ENCODE measurements around the gene MSANTD2. TPM values are rescaled to one million over a fixed set of nuclear protein-coding genes. Genes with fewer than 3 reads are reported as not detected.

The MSANTD2 gene
- polyA plus RNA-seq, 3 donors: 1.2 to 5.8 (median 1.8) TPM

- Mint-ChIP-seq H3K27ac (peak overlapping the region in 1 of 7 donors; percentile 82), H3K4me1 (peaks cover 77% of the 10 kb centered on the region), H3K36me3 (peaks cover 19 to 28% of the 10 kb centered on the region in 2 donors), H3K9me3 (peaks cover 0 to 3% (median 0%) of the 10 kb centered on the region in 7 donors), H3K27me3 (ENCODE audit: low read depth in 3 of 3) (peaks cover under 1 to 9% (median 5%) of the 10 kb centered on the region in 3 donors), H3K4me3 (no peak overlapping the region)
- no peak for DNase-seq
- peaks cover 44% of the 10 kb centered on the region for H3K79me2 ChIP-seq (ENCODE audit: insufficient read depth, low read length)
- no peaks in the 10 kb centered on the region for H3K27me3 ChIP-seq (ENCODE audit: control insufficient read depth in 2 of 2, insufficient read depth in 2 of 2, low read length in 2 of 2)
- TF ChIP-seq CTCF (IDR thresholded peaks at IDR 0.05): no peak
- peaks cover 13 to 21% of the 10 kb centered on the region in 2 donors for H3K36me3 ChIP-seq (replicated peaks in 1 of 2; ENCODE audit: control insufficient read depth in 1 of 2, insufficient read depth in 2 of 2, low read length in 2 of 2)
- intact Hi-C loops (cut with micrococcal nuclease): no loop called here
- no peak overlapping the region for H3K27ac ChIP-seq (ENCODE audit: low read depth in 1 of 2, low read length in 2 of 2)
- peak overlapping the region in 1 of 3 experiments; percentile 91 for H3K4me3 ChIP-seq (replicated peaks in 1 of 3; ENCODE audit: low read depth in 2 of 3, low read length in 3 of 3)
- H3K9me3 ChIP-seq (replicated peaks in 1 of 2; ENCODE audit: control insufficient read depth in 1 of 2, insufficient read depth in 1 of 2, low read length in 2 of 2): no peaks in the 10 kb centered on the region
- H4K20me1 ChIP-seq (ENCODE audit: insufficient read depth, low read length): peaks cover 59% of the 10 kb centered on the region
- peaks cover 70 to 78% of the 10 kb centered on the region in 2 donors for H3K4me1 ChIP-seq (ENCODE audit: control insufficient read depth in 1 of 2, insufficient read depth in 2 of 2, low read length in 2 of 2)
- no peak overlapping the region for H3K9ac ChIP-seq (ENCODE audit: insufficient read depth, low read length, poor library complexity, severe bottlenecking)
- 86% methylated on average over 36 of the region's 44 CpGs for WGBS (ENCODE audit: insufficient coverage)
- H3K4me2 ChIP-seq (replicated peaks; ENCODE audit: extremely low read depth, low read length, poor library complexity, severe bottlenecking): peak overlapping the region; percentile 95
- H2AFZ ChIP-seq (ENCODE audit: insufficient read depth, low read depth, low read length, poor library complexity, severe bottlenecking): no peak overlapping the region
Measured at GRCh38 chr11:124745270-124745834, 54.9 kb downstream of the MSANTD2 start.

- Histone ChIP-seq H3K4me1 (ENCODE audit: control insufficient read depth in 1 of 2, insufficient read depth in 2 of 2, low read length in 2 of 2) (peaks cover 55 to 76% of the 10 kb centered on the region in 2 donors), H3K79me2 (ENCODE audit: insufficient read depth, low read length) (peaks cover 44% of the 10 kb centered on the region), H3K36me3 (replicated peaks in 1 of 2; ENCODE audit: control insufficient read depth in 1 of 2, insufficient read depth in 2 of 2, low read length in 2 of 2) (peaks cover 13 to 21% of the 10 kb centered on the region in 2 donors), H3K9me3 (replicated peaks in 1 of 2; ENCODE audit: control insufficient read depth in 1 of 2, insufficient read depth in 1 of 2, low read length in 2 of 2) (no peaks in the 10 kb centered on the region), H3K27me3 (ENCODE audit: control insufficient read depth in 2 of 2, insufficient read depth in 2 of 2, low read length in 2 of 2) (no peaks in the 10 kb centered on the region), H3K27ac (ENCODE audit: low read depth in 1 of 2, low read length in 2 of 2) (no peak overlapping the region), H3K9ac (ENCODE audit: insufficient read depth, low read length, poor library complexity, severe bottlenecking) (no peak overlapping the region), H3K4me3 (replicated peaks in 1 of 3; ENCODE audit: low read depth in 2 of 3, low read length in 3 of 3) (no peak overlapping the region), H3K4me2 (replicated peaks; ENCODE audit: extremely low read depth, low read length, poor library complexity, severe bottlenecking) (no peak overlapping the region), H2AFZ (ENCODE audit: insufficient read depth, low read depth, low read length, poor library complexity, severe bottlenecking) (no peak overlapping the region), H4K20me1 (ENCODE audit: insufficient read depth, low read length) (peaks cover 54% of the 10 kb centered on the region)
- TF ChIP-seq CTCF (IDR thresholded peaks at IDR 0.05): no peak
- no CpG with 5 or more reads among the region's 6 CpGs for WGBS (ENCODE audit: insufficient coverage)
- Mint-ChIP-seq H3K4me1 (peaks cover 71% of the 10 kb centered on the region), H3K4me3 (no peak overlapping the region), H3K9me3 (peaks cover 0 to 3% (median 0%) of the 10 kb centered on the region in 7 donors), H3K36me3 (peaks cover 19 to 28% of the 10 kb centered on the region in 2 donors), H3K27me3 (ENCODE audit: low read depth in 3 of 3) (peaks cover 0 to 3% (median under 1%) of the 10 kb centered on the region in 3 donors), H3K27ac (peak overlapping the region in 1 of 7 donors; percentile 20)
- DNase-seq: no peak
- intact Hi-C loops (cut with micrococcal nuclease): no loop called here
Measured at GRCh38 chr11:124743050-124743449, 57.2 kb downstream of the MSANTD2 start.
